HCT116 (cell line): ENCODE results near the gene MBOAT7. TPM values are rescaled to one million over a fixed set of nuclear protein-coding genes. Genes with fewer than 3 reads are reported as not detected.
A peak's percentile ranks its signal among the peaks of the same experiment; 100 is the strongest.
"Not testable (repeated sequence)": the region's sequence is repeated elsewhere in the genome, so short reads cannot be mapped to it uniquely, and the experiment has no call there.

Experiments
- ATAC-seq: fragments of 200-7000 bp; cut with Tn5 transposase; 2 replicates; pipeline ENCODE4 v1.9.1; 2020; ENCODE audit warnings: mild to moderate bottlenecking, moderate library complexity
- BruUV-seq: library from RNA; stranded (reverse); fragments of 400-500 nt; replicated peaks from 2 replicates; lab custom pipeline; 2021; lab: Mats Ljungman, UMichigan
- CTCF ChIA-PET: fragments of 300-600 bp; sonication (Branson Sonifier 250); formaldehyde crosslinking; loops from one replicate; lab custom pipeline; 2021; ENCODE audit warnings: antibody characterized with exemption; lab: Charles Lee
- POLR2A ChIA-PET: fragments of 300-600, 350-600 bp; sonication (Branson Sonifier 250); formaldehyde crosslinking; loops from one replicate; lab custom pipeline; 2021; ENCODE audit warnings: antibody characterized with exemption; lab: Charles Lee
- RAD21 ChIA-PET, 2 experiments: fragments of 300-600 bp; sonication (Branson Sonifier 250); formaldehyde crosslinking; loops; one replicate each; lab custom pipeline; 2023; ENCODE audit warnings: low total read pairs in 2 of 2; ENCODE audit not compliant: uncharacterized antibody in 2 of 2, unreplicated experiment in 2 of 2, low non-redundant PET in 1 of 2; lab: Charles Lee
- DNase-seq: peaks from one replicate; pipeline ENCODE4 v3.0.0-alpha.2; 2010; ENCODE audit warnings: low read depth, low spot score
- H2AFZ ChIP-seq: fragments of 200-600 bp; shearing (Covaris generic), sonication (generic); 2 replicates; pipeline ENCODE4 v1.6.1; 2017; ENCODE audit warnings: low read depth, mixed run types, mixed read lengths, antibody characterized with exemption, low read length; ENCODE audit not compliant: poor library complexity, severe bottlenecking
- H3K27ac ChIP-seq: 2 replicates; pipeline ENCODE4 v1.5.1; 2012; ENCODE audit warnings: low read depth, low read length
- H3K27me3 ChIP-seq: fragments of 200-600 bp; sonication (generic); 2 replicates; pipeline ENCODE4 v1.6.1; 2016; ENCODE audit warnings: mixed run types, low read length, mixed read lengths; ENCODE audit not compliant: insufficient read depth
- H3K36me3 ChIP-seq, 2 experiments: fragments of 200-500 bp in 1 of 2; fragments of 200-600 bp in 1 of 2; sonication (Bioruptor generic) in 1 of 2; sonication (generic) in 1 of 2; 2 replicates each; pipeline versions ENCODE4 v1.5.1 to v1.6.1; 2014 to 2016; ENCODE audit warnings: low read length in 2 of 2, inconsistent platforms in 1 of 2, mixed read lengths in 1 of 2, mixed run types in 1 of 2; ENCODE audit not compliant: insufficient read depth in 2 of 2, control insufficient read depth in 1 of 2
- H3K4me1 ChIP-seq, 2 experiments: fragments of 200-600 bp in 1 of 2; sonication (generic) in 1 of 2; 2 replicates each; pipeline versions ENCODE4 v1.5.1 to v1.6.1; 2012 to 2017; ENCODE audit warnings: low read length in 2 of 2, inconsistent platforms in 1 of 2, mild to moderate bottlenecking in 1 of 2, mixed read lengths in 1 of 2, mixed run types in 1 of 2, moderate library complexity in 1 of 2; ENCODE audit not compliant: insufficient read depth in 2 of 2, control insufficient read depth in 1 of 2
- H3K4me2 ChIP-seq: fragments of 200-600 bp; sonication (generic); 2 replicates; pipeline ENCODE4 v1.6.1; 2017; ENCODE audit warnings: mixed run types, low read length, mixed read lengths
- H3K4me3 ChIP-seq, 2 experiments: fragments of 200-600 bp in 1 of 2; sonication (generic) in 1 of 2; replicated peaks in 1 of 2; 2 replicates each; pipeline ENCODE4 v1.5.1; 2011 to 2016; ENCODE audit warnings: low read length in 2 of 2, control low read depth in 1 of 2, low read depth in 1 of 2, mild to moderate bottlenecking in 1 of 2, mixed read lengths in 1 of 2, mixed run types in 1 of 2
- H3K79me2 ChIP-seq: fragments of 200-600 bp; sonication (generic); 2 replicates; pipeline ENCODE4 v1.6.1; 2017; ENCODE audit warnings: mild to moderate bottlenecking, mixed run types, low read length, moderate library complexity, mixed read lengths; ENCODE audit not compliant: insufficient read depth
- H3K9ac ChIP-seq: fragments of 200-600 bp; sonication (generic); 2 replicates; pipeline ENCODE4 v1.6.1; 2016; ENCODE audit warnings: low read length, mixed read lengths
- H3K9me2 ChIP-seq: fragments of 200-600 bp; sonication (generic), shearing (Covaris generic); 2 replicates; pipeline ENCODE4 v1.6.1; 2017; ENCODE audit warnings: mixed run types, mild to moderate bottlenecking, moderate library complexity; ENCODE audit not compliant: insufficient read depth
- H3K9me3 ChIP-seq, 2 experiments: fragments of 200-500 bp in 1 of 2; fragments of 200-600 bp in 1 of 2; sonication (Bioruptor generic) in 1 of 2; sonication (generic) in 1 of 2; 2 replicates each; pipeline ENCODE4 v1.6.1; 2014 to 2017; ENCODE audit warnings: low read length in 2 of 2, mixed read lengths in 2 of 2, inconsistent platforms in 1 of 2, low read depth in 1 of 2, mild to moderate bottlenecking in 1 of 2, mixed run types in 1 of 2, moderate library complexity in 1 of 2; ENCODE audit not compliant: control insufficient read depth in 1 of 2, insufficient read depth in 1 of 2
- H4K20me1 ChIP-seq: fragments of 200-600 bp; sonication (generic), shearing (Covaris generic); 2 replicates; pipeline ENCODE4 v1.6.1; 2017; ENCODE audit warnings: mixed run types, mild to moderate bottlenecking, moderate library complexity; ENCODE audit not compliant: insufficient read depth
- CEBPB ChIP-seq: IDR thresholded peaks from 2 replicates; pipeline ENCODE4 v1.6.1; 2012; ENCODE audit warnings: low read depth
- CTCF ChIP-seq, 3 experiments: fragments of 200-600 bp in 1 of 3; sonication (generic) in 1 of 3; IDR thresholded peaks in 2 of 3; conservative IDR thresholded peaks in 1 of 3; 2 replicates each; pipeline ENCODE4 v1.5.1; 2012 to 2017; ENCODE audit warnings: low read depth in 2 of 3, low read length in 2 of 3, antibody characterized with exemption in 1 of 3, borderline replicate concordance in 1 of 3, control low read depth in 1 of 3, mild to moderate bottlenecking in 1 of 3, mixed read lengths in 1 of 3, mixed run types in 1 of 3, moderate library complexity in 1 of 3; ENCODE audit not compliant: insufficient read depth in 1 of 3
- EZH2phosphoT487 ChIP-seq: fragments of 200-600 bp; IDR thresholded peaks from 2 replicates; pipeline ENCODE4 v1.6.1; 2018; ENCODE audit warnings: antibody characterized with exemption, borderline replicate concordance
- FOSL1 ChIP-seq: IDR thresholded peaks from 2 replicates; pipeline ENCODE4 v1.6.1; 2012; ENCODE audit warnings: low read depth
- RAD21 ChIP-seq: IDR thresholded peaks from 2 replicates; pipeline ENCODE4 v1.6.1; 2012; ENCODE audit warnings: low read depth, mild to moderate bottlenecking
- SP1 ChIP-seq: IDR thresholded peaks from 2 replicates; pipeline ENCODE4 v1.6.1; 2012; ENCODE audit warnings: low read depth
- TCF7L2 ChIP-seq: IDR thresholded peaks from 2 replicates; pipeline ENCODE4 v1.7.0; 2011; ENCODE audit warnings: borderline replicate concordance, inconsistent platforms; ENCODE audit not compliant: insufficient read depth, insufficient read length; ENCODE audit errors: extremely low read depth
- ZFX ChIP-seq: fragments of 450-650 bp; IDR thresholded peaks from 2 replicates; pipeline ENCODE4 v1.6.1; 2017
- ZNF274 ChIP-seq: fragments of 200-500 bp; sonication (Bioruptor generic); IDR thresholded peaks from 2 replicates; pipeline ENCODE4 v1.6.1; 2014; ENCODE audit warnings: mild to moderate bottlenecking, low read depth, low read length, inconsistent platforms
- intact Hi-C: fragments of 100-400 bp; cut with micrococcal nuclease; formaldehyde crosslinking; loops from 2 replicates; pipeline ENCODE4 v1.10.0; 2022
- total RNA-seq: library from RNA; stranded (reverse); gene quantifications from one replicate; pipeline ENCODE4 v1.2.1, GENCODE V29; 2021; ENCODE audit not compliant: unreplicated experiment

MBOAT7 gene
- total RNA-seq, 1 experiment from 2014 or later: 113 TPM

GRCh38 chr19:54207676-54207982, 18.2 kb upstream of the MBOAT7 start:
- Histone ChIP-seq H3K4me2 (no peak overlapping the region), H3K9me2 (no peaks in the 10 kb centered on the region), H3K9me3 (no peaks in the 10 kb centered on the region), H3K27ac (0 out of 2 replicates have a peak overlapping the region, but pooled peaks have one; percentile 18), H3K9ac (peak overlapping the region; percentile 1; the same call in 1 of the 2 replicates), H2AFZ (no peak overlapping the region), H3K4me1 (peaks cover 13 to 52% of the 10 kb centered on the region in 2 experiments), H3K4me3 (no peak overlapping the region), H3K36me3 (peaks cover 43 to 56% of the 10 kb centered on the region in 2 experiments), H3K79me2 (peaks cover 54% of the 10 kb centered on the region), H4K20me1 (peaks cover 61% of the 10 kb centered on the region; the same call in 1 of the 2 replicates), H3K27me3 (no peaks in the 10 kb centered on the region)
- ChIA-PET POLR2A (interaction anchor here (1.0 kb wide), 1 partner anchor 17 kb away, joined by 3 read pairs; the partner anchor contains the start of gene TSEN34), RAD21 (no interaction called here), CTCF (no interaction called here)
- ATAC-seq: no peak
- no peak for DNase-seq
- no peak for TF ChIP-seq RAD21
- no peak for TF ChIP-seq CEBPB
- TF ChIP-seq SP1: no peak
- no peak for TF ChIP-seq EZH2phosphoT487
- no peak for TF ChIP-seq FOSL1
- TF ChIP-seq TCF7L2: no peak
- TF ChIP-seq ZFX: no peak
- TF ChIP-seq CTCF (IDR thresholded peaks at IDR 0.05 in 2 of 3, conservative IDR thresholded peaks at IDR 0.05 in 1 of 3; ENCODE audit: borderline replicate concordance in 1 of 3, insufficient read depth in 1 of 3, low read depth in 2 of 3, low read length in 2 of 3): no peak
- no peak for TF ChIP-seq ZNF274
- intact Hi-C loops: no loop called here
- no TSS peak for BruUV-seq

DNA sequence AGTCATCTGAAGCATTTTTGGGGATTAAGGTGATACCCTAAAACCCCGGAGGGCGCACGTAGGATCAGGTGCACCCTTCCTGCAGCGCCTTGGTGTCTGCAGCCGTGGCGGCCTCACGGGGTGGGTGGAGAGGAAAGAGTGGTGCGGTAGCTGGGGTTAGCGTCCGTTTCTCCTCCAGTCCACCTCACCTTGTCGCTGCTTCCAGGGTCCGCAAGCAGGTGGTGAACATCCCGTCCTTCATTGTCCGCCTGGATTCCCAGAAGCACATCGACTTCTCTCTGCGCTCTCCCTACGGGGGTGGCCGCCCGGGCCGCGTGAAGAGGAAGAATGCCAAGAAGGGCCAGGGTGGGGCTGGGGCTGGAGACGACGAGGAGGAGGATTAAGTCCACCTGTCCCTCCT, 17.8 kb upstream of the MBOAT7 start:
- Histone ChIP-seq H3K4me1 (peaks cover 18 to 56% of the 10 kb centered on the region in 2 experiments), H3K36me3 (peaks cover 47 to 60% of the 10 kb centered on the region in 2 experiments), H4K20me1 (peaks cover 65% of the 10 kb centered on the region; the same call in 1 of the 2 replicates), H3K79me2 (peaks cover 58% of the 10 kb centered on the region)
- BruUV-seq, H3K27ac ChIP-seq, H3K9ac ChIP-seq, H3K27me3 ChIP-seq, H3K4me3 ChIP-seq, POLR2A ChIA-PET, ATAC-seq, RAD21 ChIA-PET, H3K9me2 ChIP-seq, CTCF ChIA-PET, H3K4me2 ChIP-seq, H3K9me3 ChIP-seq, intact Hi-C loops, DNase-seq, H2AFZ ChIP-seq: not testable (repeated sequence)
